Esophagus squamous epithelium (tissue), 5 donors: ENCODE results near the gene PRDM5. TPM values are rescaled to one million over a fixed set of nuclear protein-coding genes. Genes with fewer than 3 reads are reported as not detected.

Experiments used
- DNase-seq: peaks from one replicate; lab custom pipeline; 2025; lab: John Stamatoyannopoulos, UW
- H3K27ac ChIP-seq, 4 donors: fragments of 200-600 bp; sonication (generic); one replicate each; pipeline ENCODE4 v1.5.1; 2016 to 2019; ENCODE audit warnings: mild to moderate bottlenecking in 1 of 4
- H3K27me3 ChIP-seq, 4 donors: fragments of 200-600 bp; sonication (generic); 1 replicate in 3 of 4; 2 replicates in 1 of 4; pipeline versions ENCODE4 v1.5.1 to v1.6.0; 2017 to 2021; ENCODE audit warnings: antibody characterized with exemption in 1 of 4
- H3K36me3 ChIP-seq, 3 donors: fragments of 200-600 bp; sonication (generic); one replicate each; pipeline ENCODE4 v1.5.1; 2016 to 2019
- H3K4me1 ChIP-seq, 3 donors: fragments of 200-600 bp; sonication (generic); one replicate each; pipeline ENCODE4 v1.5.1; 2017 to 2019
- H3K4me3 ChIP-seq, 4 donors: fragments of 200-600 bp; sonication (generic); 1 replicate in 3 of 4; 2 replicates in 1 of 4; pipeline ENCODE4 v1.5.1; 2016 to 2019; ENCODE audit warnings: mild to moderate bottlenecking in 2 of 4, moderate library complexity in 1 of 4
- H3K9me3 ChIP-seq, 3 donors: fragments of 200-600 bp; sonication (generic); one replicate each; pipeline ENCODE4 v1.5.1; 2016 to 2019
- CTCF ChIP-seq, 6 experiments: fragments of 450-650 bp in 4 of 6; fragments of 200-600 bp in 2 of 6; sonication (generic) in 2 of 6; IDR thresholded peaks; one replicate each; pipeline ENCODE4 v1.5.1; 2016 to 2019; ENCODE audit warnings: antibody characterized with exemption in 6 of 6, mild to moderate bottlenecking in 4 of 6, moderate library complexity in 4 of 6
- POLR2A ChIP-seq, 4 donors: fragments of 450-650 bp; IDR thresholded peaks; one replicate each; pipeline ENCODE4 v1.6.1; 2017; ENCODE audit warnings: antibody characterized with exemption in 4 of 4, mild to moderate bottlenecking in 4 of 4, moderate library complexity in 3 of 4
- WGBS, 2 donors: methylation state at CpG; one replicate each; pipeline ENCODE4 v1.1.5; 2018; 5-methylcytosine and 5-hydroxymethylcytosine counted together
- intact Hi-C: fragments of 100-400 bp; cut with DNase I; formaldehyde crosslinking; loops from one replicate; pipeline ENCODE4 v1.15.0; 2022
- total RNA-seq, 4 donors: library from RNA; depleted of rRNA; stranded (reverse); fragments of >200 nt; gene quantifications; one replicate each; pipeline ENCODE4 v1.1.0, GENCODE V29; 2016
- donor health status: DM: yes; HTN: yes; CAD: no.

PRDM5 gene
- total RNA-seq, 4 donors from 2014 or later: 3.3 to 16.8 (median 6.2) TPM

- no peak for DNase-seq
- WGBS, 2 donors: 74 to 78% methylated on average over 2 of the region's 3 CpGs
- TF ChIP-seq CTCF (IDR thresholded peaks at IDR 0.05): no peak
- no peak for TF ChIP-seq POLR2A (IDR thresholded peaks at IDR 0.05)
Observed at GRCh38 chr4:120916937-120917336, 5.6 kb downstream of the PRDM5 start.

GRCh38 chr4:120915336-120915735, 7.2 kb downstream of the PRDM5 start:
- intact Hi-C loops: no loop called here
- H3K27ac ChIP-seq: no peak overlapping the region
- WGBS, 2 donors: 90 to 91% methylated on average over 2 of the region's 2 CpGs
- DNase-seq: no peak
- no peaks in the 10 kb centered on the region for H3K27me3 ChIP-seq
- H3K4me1 ChIP-seq: peaks cover 3 to 13% (median 7%) of the 10 kb centered on the region in 3 donors
- H3K4me3 ChIP-seq: no peak overlapping the region
- no peak for TF ChIP-seq POLR2A (IDR thresholded peaks at IDR 0.05)
- no peaks in the 10 kb centered on the region for H3K9me3 ChIP-seq
- H3K36me3 ChIP-seq: no peaks in the 10 kb centered on the region

More at GRCh38 chr4:120916937-120917336, 5.6 kb downstream of the PRDM5 start:
- Histone ChIP-seq H3K4me1 (peaks cover 3 to 29% (median 11%) of the 10 kb centered on the region in 3 donors), H3K4me3 (no peak overlapping the region), H3K27me3 (peaks cover 0 to 2% (median 0%) of the 10 kb centered on the region in 4 donors), H3K9me3 (no peaks in the 10 kb centered on the region), H3K36me3 (no peaks in the 10 kb centered on the region), H3K27ac (no peak overlapping the region)
- intact Hi-C loops: no loop called here

DNA sequence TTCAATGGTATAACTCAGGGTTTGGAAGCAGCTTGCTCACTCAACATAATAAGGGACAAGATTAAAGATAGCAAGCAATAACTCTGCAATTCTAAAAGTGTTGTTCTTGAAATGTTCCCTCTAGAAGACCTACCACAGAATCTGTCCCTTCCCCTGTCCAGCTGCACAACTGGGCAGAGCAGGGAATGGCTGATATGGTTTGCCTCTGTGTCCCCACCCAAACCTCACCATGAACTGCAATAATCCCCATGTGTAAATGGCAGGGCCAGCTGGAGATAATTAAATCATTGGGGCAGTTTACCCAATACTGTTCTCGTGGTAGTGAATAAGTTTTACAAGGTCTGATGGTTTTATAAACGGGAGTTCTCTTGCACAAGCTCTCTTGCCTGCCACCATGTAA, 19.1 kb downstream of the PRDM5 start:
- Histone ChIP-seq H3K4me1 (no peaks in the 10 kb centered on the region), H3K27me3 (no peaks in the 10 kb centered on the region), H3K4me3 (no peak overlapping the region), H3K36me3 (peaks cover 0 to 8% (median 0%) of the 10 kb centered on the region in 3 donors), H3K9me3 (no peaks in the 10 kb centered on the region), H3K27ac (no peak overlapping the region)
- intact Hi-C loops: no loop called here
- no peak for DNase-seq
- 97 to 100% methylated on average over 1 to 2 of the region's 2 CpGs for WGBS, 2 donors
- TF ChIP-seq CTCF (IDR thresholded peaks at IDR 0.05) (no peak), POLR2A (IDR thresholded peaks at IDR 0.05) (no peak)

- H3K27ac ChIP-seq: no peak overlapping the region
- TF ChIP-seq POLR2A (IDR thresholded peaks at IDR 0.05) (no peak), CTCF (IDR thresholded peaks at IDR 0.05) (no peak)
- peaks cover 0 to 8% (median 0%) of the 10 kb centered on the region in 3 donors for H3K36me3 ChIP-seq
- H3K4me1 ChIP-seq: no peaks in the 10 kb centered on the region
- intact Hi-C loops: no loop called here
- H3K27me3 ChIP-seq: no peaks in the 10 kb centered on the region
- H3K9me3 ChIP-seq: no peaks in the 10 kb centered on the region
- no peak for DNase-seq
- no peak overlapping the region for H3K4me3 ChIP-seq
Observed at GRCh38 chr4:120902925-120903324, 19.6 kb downstream of the PRDM5 start.

GRCh38 chr4:120901731-120902130, 20.8 kb downstream of the PRDM5 start:
- 50 to 64% methylated on average over 1 of the region's 1 CpG for WGBS, 2 donors
- DNase-seq: no peak
- H3K4me1 ChIP-seq: no peaks in the 10 kb centered on the region
- H3K27ac ChIP-seq: no peak overlapping the region
- intact Hi-C loops: no loop called here
- H3K36me3 ChIP-seq: peaks cover 0 to 8% (median 0%) of the 10 kb centered on the region in 3 donors
- no peaks in the 10 kb centered on the region for H3K27me3 ChIP-seq
- no peaks in the 10 kb centered on the region for H3K9me3 ChIP-seq
- no peak for TF ChIP-seq CTCF (IDR thresholded peaks at IDR 0.05)
- no peak for TF ChIP-seq POLR2A (IDR thresholded peaks at IDR 0.05)
- H3K4me3 ChIP-seq: no peak overlapping the region
